GM13977 (cell line): ENCODE results near the gene PABPN1L.

Experiments
- DNase-seq: peaks from one replicate; pipeline ENCODE4 v3.0.0; 2012; ENCODE audit warnings: low spot score
- in situ Hi-C: fragments of 300-500 bp; cut with MboI; formaldehyde crosslinking; loops from one replicate; pipeline ENCODE4 v1.12.0; 2022; ENCODE audit warnings: low sequenced_read_pairs, low pct_unique_long_range_greater_than_20kb, mixed read lengths, inconsistent platforms; ENCODE audit not compliant: unreplicated experiment
- TF ChIP-seq, protein P1 (sequence below): IDR thresholded peaks from 2 replicates; pipeline ENCODE4 v1.5.1; 2012; ENCODE audit warnings: mild to moderate bottlenecking, control low read depth; ENCODE audit not compliant: insufficient read depth; ENCODE audit errors: extremely low read depth, missing control alignments

The PABPN1L gene

DNA sequence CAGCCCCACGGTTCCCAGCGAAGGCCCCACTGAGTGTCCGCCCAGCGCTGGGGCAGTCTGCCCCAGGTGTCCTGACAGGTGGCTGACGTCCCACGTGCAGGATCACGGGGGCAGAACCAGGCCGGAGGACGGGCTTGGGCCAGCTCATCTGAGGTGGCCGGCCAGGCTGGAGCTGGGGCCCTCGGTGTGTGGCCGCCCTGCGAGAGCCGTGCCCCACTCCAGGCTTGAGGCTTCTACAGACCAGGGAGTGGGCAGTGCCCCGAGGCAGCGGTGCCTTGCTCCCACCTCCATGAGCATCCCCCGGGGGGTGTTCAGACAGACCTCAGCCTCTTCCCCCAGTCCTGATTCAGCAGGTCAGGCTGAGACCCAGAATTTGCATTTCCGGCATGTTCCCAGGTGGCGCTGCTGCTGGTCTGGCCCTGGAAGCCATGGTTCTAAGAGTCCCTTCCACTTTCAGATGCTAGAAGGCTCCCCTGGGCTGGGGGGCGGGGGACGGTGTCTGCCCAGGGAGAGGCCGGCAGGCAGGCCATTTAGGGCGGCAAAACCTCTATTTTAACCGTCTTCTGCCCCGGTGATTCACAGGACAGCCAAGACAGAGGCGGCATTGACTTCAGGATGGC is 35.4 kb upstream of the PABPN1L start:
- in situ Hi-C loops: no loop called here
- DNase-seq: no peak
- TF ChIP-seq, protein P1, sequence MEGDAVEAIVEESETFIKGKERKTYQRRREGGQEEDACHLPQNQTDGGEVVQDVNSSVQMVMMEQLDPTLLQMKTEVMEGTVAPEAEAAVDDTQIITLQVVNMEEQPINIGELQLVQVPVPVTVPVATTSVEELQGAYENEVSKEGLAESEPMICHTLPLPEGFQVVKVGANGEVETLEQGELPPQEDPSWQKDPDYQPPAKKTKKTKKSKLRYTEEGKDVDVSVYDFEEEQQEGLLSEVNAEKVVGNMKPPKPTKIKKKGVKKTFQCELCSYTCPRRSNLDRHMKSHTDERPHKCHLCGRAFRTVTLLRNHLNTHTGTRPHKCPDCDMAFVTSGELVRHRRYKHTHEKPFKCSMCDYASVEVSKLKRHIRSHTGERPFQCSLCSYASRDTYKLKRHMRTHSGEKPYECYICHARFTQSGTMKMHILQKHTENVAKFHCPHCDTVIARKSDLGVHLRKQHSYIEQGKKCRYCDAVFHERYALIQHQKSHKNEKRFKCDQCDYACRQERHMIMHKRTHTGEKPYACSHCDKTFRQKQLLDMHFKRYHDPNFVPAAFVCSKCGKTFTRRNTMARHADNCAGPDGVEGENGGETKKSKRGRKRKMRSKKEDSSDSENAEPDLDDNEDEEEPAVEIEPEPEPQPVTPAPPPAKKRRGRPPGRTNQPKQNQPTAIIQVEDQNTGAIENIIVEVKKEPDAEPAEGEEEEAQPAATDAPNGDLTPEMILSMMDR: no peak

DNA sequence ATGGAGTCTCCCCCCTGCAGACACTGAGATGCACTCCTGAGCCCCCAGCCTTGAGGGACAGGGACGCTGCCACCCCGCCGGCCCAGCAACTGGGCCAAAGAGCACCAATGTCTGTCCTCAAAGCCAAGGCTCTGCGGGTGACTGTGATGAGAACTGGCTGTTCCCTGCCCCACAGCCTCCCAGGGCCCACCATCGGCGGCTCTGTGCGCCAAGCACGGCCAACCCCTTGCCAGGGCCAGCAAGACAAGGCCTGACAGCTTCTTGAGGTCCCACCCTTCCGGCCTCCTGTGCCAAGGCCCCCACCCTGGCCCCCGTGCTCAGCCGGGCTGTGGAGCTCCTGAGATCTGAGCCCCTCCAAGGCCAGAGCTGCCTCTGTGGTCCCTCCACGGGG is 34.2 kb upstream of the PABPN1L start:
- in situ Hi-C loops: no loop called here
- TF ChIP-seq, protein P1: no peak

DNA sequence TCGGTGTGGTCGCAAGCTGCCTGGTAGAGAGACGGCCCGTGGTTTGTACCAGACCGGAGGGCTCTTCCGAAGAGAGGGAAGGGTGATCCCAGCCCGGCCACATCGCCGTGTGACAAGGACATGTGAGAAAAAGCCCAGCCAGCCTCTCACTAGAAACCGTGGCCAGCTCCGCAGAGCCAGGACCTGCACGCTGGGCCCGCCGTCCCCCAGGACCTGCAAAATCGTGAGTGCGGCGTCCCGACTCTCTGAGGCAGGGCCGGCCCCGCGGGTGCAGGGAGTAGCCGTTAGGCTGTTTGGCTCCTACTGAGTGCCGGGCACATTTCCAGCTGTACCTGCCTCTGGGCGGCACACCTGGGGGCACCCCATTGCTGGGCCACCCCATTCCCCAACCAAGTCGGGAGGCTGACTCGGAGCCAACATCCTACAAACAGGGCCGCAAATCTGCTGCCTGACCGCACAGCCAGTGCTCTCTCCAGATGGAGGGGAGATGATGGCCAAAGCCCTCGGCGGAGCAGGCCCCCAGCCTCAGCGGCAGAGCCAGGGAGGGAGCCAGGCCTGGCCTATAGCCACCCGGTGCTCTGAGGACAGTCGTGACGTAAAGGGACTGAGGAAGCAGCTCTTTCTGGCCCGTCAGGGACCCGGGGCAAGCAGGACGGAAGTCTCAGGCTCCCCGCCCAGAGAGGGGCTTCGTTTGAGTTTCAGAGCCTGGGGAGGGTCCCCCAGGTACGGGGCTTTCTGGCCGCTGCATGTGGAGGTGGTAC is 33.6 kb upstream of the PABPN1L start:
- in situ Hi-C loops: no loop called here
- TF ChIP-seq, protein P1: no peak
- no peak for DNase-seq

More for the DNA sequence above, 34.2 kb upstream of the PABPN1L start:
- DNase-seq: no peak

DNA sequence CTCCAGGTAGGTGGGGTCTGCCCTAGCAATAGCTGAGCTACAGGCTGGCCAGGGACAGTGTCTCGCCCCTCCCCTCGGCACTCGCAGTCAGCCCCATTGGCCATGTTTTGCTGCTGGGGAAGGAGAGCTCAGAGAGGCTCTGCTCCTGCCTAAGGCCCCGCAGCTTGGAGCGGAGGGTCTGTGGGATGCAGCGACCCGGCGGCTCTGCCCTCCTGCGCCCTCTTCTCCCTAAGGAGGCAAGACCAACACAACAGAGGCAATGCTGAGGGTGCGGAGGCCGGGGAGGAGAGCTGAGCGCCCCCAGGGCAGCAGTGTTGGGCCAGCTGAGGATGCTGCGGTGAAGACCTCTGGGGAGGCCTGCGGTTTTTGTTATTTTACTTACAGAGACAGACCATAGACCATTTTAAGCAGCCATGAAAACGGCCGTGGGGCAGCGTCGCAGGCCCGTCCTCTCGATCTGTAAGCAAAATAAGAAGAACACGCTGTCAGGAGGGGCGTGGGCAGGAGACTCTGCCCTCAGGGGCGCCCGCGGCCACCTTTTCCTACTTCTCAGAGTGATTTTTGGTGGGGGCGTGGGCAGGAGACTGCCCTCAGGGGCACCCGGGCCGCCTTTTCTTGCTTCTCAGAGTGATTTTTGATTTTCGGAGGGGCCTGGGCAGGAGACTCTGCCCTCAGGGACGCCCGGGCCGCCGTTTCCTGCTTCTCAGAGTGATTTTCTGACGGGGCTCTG is 31.4 kb upstream of the PABPN1L start:
- DNase-seq: no peak
- in situ Hi-C loops: no loop called here
- TF ChIP-seq, protein P1: no peak

DNA sequence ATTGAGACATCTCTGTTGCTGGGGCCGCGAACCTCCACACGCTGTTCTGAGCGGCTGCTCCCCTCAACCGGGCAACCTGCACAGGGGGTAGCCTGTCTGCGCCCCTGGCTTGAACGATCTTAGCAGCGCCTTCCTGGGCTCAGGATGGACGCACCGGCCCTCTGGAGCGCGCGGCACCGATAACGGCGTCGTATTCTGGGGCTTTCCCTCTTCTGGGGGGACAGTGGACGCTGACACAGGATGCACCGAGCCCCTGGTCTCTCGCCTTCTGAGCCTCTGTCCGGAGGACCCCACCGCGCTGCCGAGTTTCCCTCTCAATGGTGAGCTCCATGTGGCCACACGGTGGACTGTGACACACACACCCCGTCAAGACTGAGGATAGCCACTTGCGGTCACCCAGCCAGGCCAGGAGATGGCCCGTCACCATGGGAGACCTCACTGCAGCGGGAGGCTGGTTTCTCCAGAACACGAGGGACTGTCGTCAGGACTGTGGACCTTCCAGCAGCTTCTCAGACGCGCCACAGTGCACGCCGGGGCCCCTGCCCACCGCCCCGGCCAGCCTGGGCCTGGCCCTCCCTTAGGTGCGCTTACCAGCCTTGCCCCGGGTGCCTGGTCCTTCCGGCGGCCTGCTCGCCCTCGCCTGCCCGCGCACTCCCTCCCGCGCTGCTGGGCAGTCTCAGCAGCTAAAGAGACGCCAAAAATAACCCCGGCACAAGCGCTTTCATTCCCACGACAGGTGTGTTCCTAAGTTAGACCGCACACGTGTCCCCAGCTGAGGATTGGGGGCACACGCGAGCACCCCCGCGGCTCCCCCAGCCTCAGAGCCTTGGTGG is 30.0 kb upstream of the PABPN1L start:
- TF ChIP-seq, protein P1: no peak
- no peak for DNase-seq
- in situ Hi-C loops: no loop called here

DNA sequence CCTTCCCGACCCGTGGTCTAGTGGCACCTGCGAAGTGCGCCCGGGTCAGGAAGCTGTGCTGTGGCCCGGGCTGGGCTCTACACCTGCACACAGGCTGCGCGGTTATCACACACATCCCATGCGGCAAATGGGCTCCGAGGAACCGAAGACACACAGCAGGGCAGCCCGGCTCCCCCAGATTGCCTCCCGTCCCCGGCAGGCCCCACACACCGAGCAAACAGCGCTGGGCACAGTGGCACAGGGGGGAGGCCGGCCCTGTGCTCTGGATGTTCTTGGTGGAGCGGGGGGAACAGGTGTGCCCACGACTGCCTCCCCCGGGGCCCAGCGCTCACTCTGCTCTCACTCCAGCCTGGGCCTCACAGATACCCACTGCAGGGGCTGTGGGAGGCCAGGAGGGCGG is 28.9 kb upstream of the PABPN1L start:
- TF ChIP-seq, protein P1: no peak
- no peak for DNase-seq
- in situ Hi-C loops: no loop called here
